ENCODE measurements around the gene CDNF. TPM values are rescaled to one million over a fixed set of nuclear protein-coding genes. Genes with fewer than 3 reads are reported as not detected.

The CDNF gene
- total RNA-seq, 2 donors from 2014 or later, result 2.5 to 3.4 TPM

GRCh38 chr10:14823966-14824365 lies 13.9 kb downstream of the CDNF start:
- Histone ChIP-seq H3K4me3 (no peak overlapping the region), H3K27me3 (replicated peaks; ENCODE audit: insufficient read depth) (no peaks in the 10 kb centered on the region), H3K36me3 (no peaks in the 10 kb centered on the region), H3K4me1 (ENCODE audit: control insufficient read depth in 1 of 2, low read depth in 2 of 2) (peaks cover 0 to 14% of the 10 kb centered on the region in 2 donors), H3K9me3 (no peaks in the 10 kb centered on the region), H3K27ac (no peak overlapping the region)
- no peak for ATAC-seq (ENCODE audit: insufficient number of reproducible peaks, low FRiP score, low read depth)
- DNase-seq (ENCODE audit: low spot score), result no peak
- TF ChIP-seq CTCF (IDR thresholded peaks at IDR 0.05), result no peak

GRCh38 chr10:14822879-14823755 lies 14.7 kb downstream of the CDNF start:
- H3K36me3 ChIP-seq, result no peaks in the 10 kb centered on the region
- H3K4me1 ChIP-seq (ENCODE audit: control insufficient read depth in 1 of 2, low read depth in 2 of 2), result peaks cover 0 to 14% of the 10 kb centered on the region in 2 donors
- no peak overlapping the region for H3K27ac ChIP-seq
- ATAC-seq (ENCODE audit: insufficient number of reproducible peaks, low FRiP score, low read depth) (no peak), DNase-seq (ENCODE audit: low spot score) (no peak)
- TF ChIP-seq CTCF (IDR thresholded peaks at IDR 0.05), result peak; percentile 47
- H3K9me3 ChIP-seq, result no peaks in the 10 kb centered on the region
- no peaks in the 10 kb centered on the region for H3K27me3 ChIP-seq (replicated peaks; ENCODE audit: insufficient read depth)
- H3K4me3 ChIP-seq, result no peak overlapping the region

- Histone ChIP-seq H3K36me3 (no peaks in the 10 kb centered on the region), H3K27ac (no peak overlapping the region), H3K27me3 (replicated peaks; ENCODE audit: insufficient read depth) (no peaks in the 10 kb centered on the region), H3K4me3 (no peak overlapping the region), H3K4me1 (ENCODE audit: control insufficient read depth in 1 of 2, low read depth in 2 of 2) (peaks cover 0 to 14% of the 10 kb centered on the region in 2 donors), H3K9me3 (no peaks in the 10 kb centered on the region)
- no peak for TF ChIP-seq CTCF (IDR thresholded peaks at IDR 0.05)
- DNase-seq (ENCODE audit: low spot score) (no peak), ATAC-seq (ENCODE audit: insufficient number of reproducible peaks, low FRiP score, low read depth) (no peak)
Measured at GRCh38 chr10:14821635-14822375, 16.0 kb downstream of the CDNF start.

GRCh38 chr10:14820775-14821154 lies 17.1 kb downstream of the CDNF start:
- Histone ChIP-seq H3K4me3 (no peak overlapping the region), H3K36me3 (no peaks in the 10 kb centered on the region), H3K4me1 (ENCODE audit: control insufficient read depth in 1 of 2, low read depth in 2 of 2) (peaks cover 0 to 14% of the 10 kb centered on the region in 2 donors), H3K9me3 (no peaks in the 10 kb centered on the region), H3K27ac (no peak overlapping the region), H3K27me3 (replicated peaks; ENCODE audit: insufficient read depth) (no peaks in the 10 kb centered on the region)
- ATAC-seq (ENCODE audit: insufficient number of reproducible peaks, low FRiP score, low read depth) (no peak), DNase-seq (ENCODE audit: low spot score) (no peak)
- no peak for TF ChIP-seq CTCF (IDR thresholded peaks at IDR 0.05)

All from thoracic aorta (tissue), 2 donors.